NCI-H1092 treated with DMSO at 0.1 percent for 48 hours (cell line): ENCODE results near the gene SPEF1.
A peak's percentile ranks its signal among the peaks of the same experiment; 100 is the strongest.

Experiments used
- DNase-seq: peaks from one replicate; lab custom pipeline; 2025; lab: John Stamatoyannopoulos, UW

SPEF1 gene

GRCh38 chr20:3787324-3788014 is 6.2 kb upstream of the SPEF1 start:
- DNase-seq, result no peak

- peak; percentile 81 for DNase-seq
Measured at GRCh38 chr20:3786665-3787323, 5.5 kb upstream of the SPEF1 start, which contains the start of gene CENPB. Gene CENPB (minus strand): TSS chr20:3786740. CDS start chr20:3786483, 257 bp downstream.

GRCh38 chr20:3786126-3786484 is 4.9 kb upstream of the SPEF1 start:
- peak; percentile 40 for DNase-seq

- DNase-seq, result no peak
Measured at GRCh38 chr20:3785240-3786125, 4.2 kb upstream of the SPEF1 start.

GRCh38 chr20:3784863-3785239 is 3.6 kb upstream of the SPEF1 start:
- no peak for DNase-seq

- DNase-seq, result no peak
Measured at GRCh38 chr20:3784216-3784853, 3.1 kb upstream of the SPEF1 start.

GRCh38 chr20:3783511-3784195 is 2.4 kb upstream of the SPEF1 start:
- no peak for DNase-seq

- DNase-seq, result no peak
Measured at GRCh38 chr20:3783068-3783489, 1.8 kb upstream of the SPEF1 start.

- no peak for DNase-seq
Measured at GRCh38 chr20:3782597-3782996, 1.3 kb upstream of the SPEF1 start.

- no peak for DNase-seq
Measured at GRCh38 chr20:3778976-3779375, 2.3 kb downstream of the SPEF1 start.

- no peak for DNase-seq
Measured at GRCh38 chr20:3777716-3778629, 3.3 kb downstream of the SPEF1 start.

- no peak for DNase-seq
Measured at GRCh38 chr20:3777381-3777715, 3.9 kb downstream of the SPEF1 start.

GRCh38 chr20:3775457-3776108 is 5.7 kb downstream of the SPEF1 start:
- no peak for DNase-seq

GRCh38 chr20:3771552-3772058 is 9.6 kb downstream of the SPEF1 start:
- DNase-seq, result no peak

- DNase-seq, result peak; percentile 79
Measured at GRCh38 chr20:3768342-3769130, 12.7 kb downstream of the SPEF1 start.

- DNase-seq, result peak; percentile 98
Measured at GRCh38 chr20:3767427-3768341, 13.6 kb downstream of the SPEF1 start, which contains the start of gene ADISSP. Gene ADISSP (minus strand): TSS chr20:3767753. CDS start chr20:3760100, 7,653 bp downstream.

GRCh38 chr20:3767110-3767426 is 14.2 kb downstream of the SPEF1 start:
- peak; percentile 20 for DNase-seq
